ENCODE data around the gene SYT8.
"Not testable (repeated sequence)": the region's sequence is repeated elsewhere in the genome, so short reads cannot be mapped to it uniquely, and the experiment has no call there.

Gene SYT8

DNA sequence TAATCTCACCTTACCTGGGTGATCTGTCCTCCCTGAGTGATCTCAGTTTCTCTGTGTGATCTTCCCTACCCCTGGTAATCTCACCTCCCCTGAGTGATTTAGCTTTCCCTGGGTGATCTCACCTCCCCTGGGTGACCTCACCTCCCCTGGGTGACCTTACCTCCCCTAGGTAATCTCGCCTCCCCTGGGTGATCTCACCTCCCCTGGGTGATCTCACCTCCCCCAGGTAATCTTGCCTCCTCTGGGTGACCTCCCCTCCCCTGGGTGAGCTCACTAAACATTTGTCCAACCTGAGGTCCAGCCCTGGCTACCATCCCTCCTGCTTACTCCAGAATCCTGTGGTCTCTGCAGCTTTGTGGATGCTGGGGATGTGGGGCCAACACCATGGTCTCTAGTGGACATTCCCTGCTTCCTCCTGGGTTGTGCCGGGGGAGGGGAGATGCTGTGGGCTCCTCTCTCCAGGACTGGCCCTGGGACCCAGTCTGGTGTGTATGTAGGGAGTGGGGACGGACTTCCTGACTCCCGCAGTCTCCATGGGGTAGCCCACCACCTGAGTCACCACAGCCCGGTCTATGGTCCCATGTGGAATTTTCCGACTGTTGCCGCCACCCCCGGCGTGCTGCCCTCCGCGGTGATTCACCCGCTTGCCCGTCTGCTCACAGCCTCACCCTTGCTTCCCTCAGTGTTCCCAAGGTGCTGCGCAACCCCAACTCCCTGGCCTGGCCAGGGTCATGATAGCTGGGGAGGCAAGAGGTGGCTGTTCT lies 28.0 kb downstream of the SYT8 start:
- DNase-seq = no peak

DNA sequence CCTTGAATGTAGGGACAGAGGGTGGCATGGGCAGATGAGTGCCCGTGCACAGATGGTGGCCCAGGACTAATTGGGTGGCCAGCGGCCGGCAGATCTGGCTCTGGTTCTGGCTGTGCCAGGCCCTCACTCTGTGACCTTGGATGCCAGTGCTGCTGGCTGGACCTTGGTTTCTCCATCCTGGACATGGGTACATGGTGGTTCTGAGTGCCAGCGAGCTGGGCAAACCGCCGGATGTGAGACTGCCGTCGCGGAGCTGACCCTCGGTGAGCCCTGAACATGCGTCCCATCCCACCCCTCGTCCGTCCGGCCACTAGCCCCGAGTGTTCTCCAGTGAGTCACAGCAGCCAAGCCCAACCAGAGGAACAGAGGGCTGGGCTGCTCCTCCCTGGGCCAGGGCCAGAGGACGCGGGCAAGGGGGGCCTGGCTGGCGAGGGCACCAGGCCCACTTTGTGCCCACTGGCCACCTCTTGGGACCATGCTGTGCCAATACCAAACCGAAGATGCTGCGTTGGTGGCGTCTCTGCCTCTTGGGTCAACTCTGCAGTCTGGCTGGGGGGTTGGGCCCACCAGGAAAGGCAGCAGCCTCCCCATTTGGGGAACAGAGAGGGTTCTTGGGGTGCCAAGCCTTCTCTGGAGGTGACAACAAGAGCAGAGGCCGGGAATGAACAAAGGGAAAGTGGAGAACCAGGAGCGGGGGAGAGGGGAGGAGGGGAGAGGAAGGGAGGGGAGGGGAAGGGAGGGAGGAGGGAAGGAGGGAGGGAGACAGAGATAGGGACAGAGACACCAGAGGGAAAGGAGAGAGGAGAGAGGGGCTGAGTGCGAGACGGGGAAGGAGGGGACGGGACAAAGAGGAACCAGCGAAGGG lies 28.8 kb downstream of the SYT8 start:
- DNase-seq = no peak

DNA sequence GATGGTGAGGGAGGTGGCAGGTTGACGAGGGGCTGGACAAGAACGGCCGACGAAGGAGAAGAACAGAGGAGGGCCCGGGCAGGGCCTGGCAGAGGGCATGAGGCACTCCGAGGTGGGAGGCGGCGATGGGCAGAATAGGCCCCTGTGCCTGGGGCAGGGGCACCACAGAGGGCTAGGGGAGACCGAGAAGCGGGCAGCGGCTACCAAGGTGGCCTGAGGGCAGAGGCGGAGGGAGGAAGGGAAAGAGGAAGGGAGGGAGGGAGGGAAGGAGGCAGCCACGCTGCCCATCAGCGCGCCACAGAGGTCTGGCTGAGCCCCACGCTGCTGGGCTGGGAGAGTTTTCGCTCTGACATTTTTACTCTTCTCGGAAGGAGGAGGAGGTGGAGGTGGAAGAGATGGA lies 29.4 kb downstream of the SYT8 start:
- DNase-seq = no peak

DNA sequence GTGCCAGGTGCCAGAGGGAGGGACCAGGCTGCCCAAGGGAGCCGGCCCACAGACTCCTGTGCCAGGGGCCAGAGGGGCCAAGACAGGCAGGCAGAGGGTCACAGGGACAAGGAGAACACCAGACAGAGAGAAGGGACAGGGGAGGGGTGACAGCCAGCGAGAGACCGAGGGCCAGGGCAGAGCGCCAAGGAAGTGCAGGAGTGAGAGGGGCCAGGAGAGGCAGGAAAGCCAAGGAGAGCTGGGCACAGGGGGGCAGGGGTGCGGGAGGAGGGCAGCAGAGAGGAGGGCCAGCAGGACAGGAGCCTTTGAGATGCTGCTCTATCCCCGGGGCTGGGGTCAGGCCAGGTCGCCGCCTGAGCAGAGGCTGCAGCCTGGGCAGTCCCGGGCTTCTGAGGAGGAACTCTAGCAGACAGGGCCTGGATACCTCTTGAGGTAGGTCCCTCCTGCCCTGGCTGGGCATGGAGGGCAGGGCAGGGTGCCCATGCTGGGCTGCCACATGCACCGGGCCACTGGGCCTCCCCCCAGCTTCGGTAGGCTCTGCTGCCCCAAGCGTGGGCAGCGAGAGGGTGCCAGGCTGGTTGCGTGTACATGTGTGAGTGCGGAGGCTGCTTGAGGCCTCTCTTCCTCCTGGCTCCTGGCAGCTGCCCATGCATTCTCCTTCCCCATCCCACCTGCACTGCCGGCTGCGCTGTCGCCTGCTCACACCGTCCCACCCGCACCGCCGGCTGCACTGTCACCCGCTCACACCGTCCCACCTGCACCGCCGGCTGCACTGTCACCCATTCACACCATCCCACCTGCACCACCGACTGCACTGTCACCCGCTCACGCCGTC lies 30.3 kb downstream of the SYT8 start:
- DNase-seq = no peak

DNA sequence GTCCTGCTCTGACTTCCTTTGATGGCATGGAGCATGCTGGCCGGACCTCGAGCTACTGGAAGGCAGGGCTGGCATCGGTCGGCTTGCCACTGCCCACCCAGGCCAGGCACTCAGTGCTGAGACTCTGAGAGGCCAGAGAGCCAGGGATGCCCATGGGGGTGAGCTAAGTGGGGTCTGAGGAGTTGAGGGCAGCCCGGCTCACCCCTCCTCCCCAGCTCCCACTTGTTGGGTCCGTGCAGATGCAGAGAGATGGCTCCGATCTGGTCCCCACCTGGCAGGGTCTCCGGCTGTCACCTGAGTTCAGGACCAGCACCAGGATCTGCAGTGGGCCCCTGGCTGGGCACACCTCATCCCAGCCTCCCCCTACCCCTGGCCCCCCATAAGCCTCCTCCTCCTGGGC lies 31.4 kb downstream of the SYT8 start:
- no peak for DNase-seq

DNA sequence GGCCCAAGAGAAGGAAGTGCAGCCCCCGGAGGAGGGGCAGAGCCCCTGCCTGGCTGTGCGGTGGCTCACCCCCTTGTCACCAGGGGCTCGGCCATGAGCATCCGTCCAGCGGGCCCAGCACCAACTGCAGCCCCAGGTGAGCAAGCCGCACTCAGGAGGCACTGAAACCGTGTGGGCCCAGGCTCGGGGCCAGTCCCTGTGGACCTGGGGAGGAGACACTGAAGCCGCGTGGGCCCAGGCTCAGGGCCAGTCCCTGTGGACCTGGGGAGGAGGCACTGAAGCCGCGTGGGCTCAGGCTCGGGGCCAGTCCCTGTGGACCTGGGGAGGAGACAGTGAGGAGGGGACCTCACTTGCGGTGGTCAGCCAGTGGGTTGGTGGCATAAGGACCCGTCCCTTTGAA lies 32.0 kb downstream of the SYT8 start:
- DNase-seq = no peak

DNA sequence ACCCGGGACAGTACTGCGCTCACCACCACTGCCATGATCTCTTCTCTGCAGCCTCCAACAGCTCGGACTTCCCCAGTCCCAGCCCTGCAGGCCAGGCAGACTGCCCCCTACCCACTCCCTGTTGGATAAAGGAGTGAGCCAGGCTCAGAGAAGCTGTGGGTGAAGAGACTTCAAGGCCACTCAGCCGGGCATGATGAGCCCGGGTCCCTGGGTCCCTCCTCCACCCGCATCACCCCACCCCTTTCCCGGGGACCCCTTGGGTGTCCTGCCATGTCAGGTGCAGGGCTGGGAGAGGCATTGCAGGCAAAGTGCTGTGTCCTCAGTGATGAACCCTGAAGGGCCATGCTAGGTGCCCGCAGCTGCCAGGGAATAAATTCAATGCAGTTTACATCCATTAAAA lies 32.6 kb downstream of the SYT8 start:
- DNase-seq = no peak

DNA sequence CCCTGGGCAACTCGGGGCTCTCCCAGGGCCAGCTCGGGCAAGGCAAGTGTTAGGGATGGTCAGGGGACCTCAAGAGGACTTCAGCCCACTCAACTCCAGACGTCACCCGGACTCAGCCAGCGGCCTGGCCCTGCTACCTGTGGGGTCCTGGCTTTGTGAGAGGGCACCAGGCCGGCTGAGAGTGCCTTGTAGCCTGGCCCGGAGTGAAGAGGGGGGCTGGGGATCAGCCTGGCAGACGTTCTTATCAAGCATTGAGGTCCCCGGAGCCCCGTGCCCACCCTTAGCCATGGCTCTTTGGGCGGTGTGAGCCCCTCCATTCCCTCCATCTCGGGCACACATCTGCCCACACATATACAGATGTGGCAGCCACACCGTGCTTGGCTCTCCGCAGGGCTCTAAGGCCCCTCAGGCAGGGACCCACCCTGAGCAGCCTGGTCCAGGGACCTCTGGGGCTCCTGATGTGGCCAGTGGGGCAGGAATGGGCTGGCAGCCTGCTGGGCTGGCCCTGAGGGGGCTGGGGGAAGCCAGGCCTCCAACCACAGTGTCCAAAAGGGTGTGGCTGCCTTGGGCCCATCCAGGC lies 33.4 kb downstream of the SYT8 start:
- no peak for DNase-seq

DNA sequence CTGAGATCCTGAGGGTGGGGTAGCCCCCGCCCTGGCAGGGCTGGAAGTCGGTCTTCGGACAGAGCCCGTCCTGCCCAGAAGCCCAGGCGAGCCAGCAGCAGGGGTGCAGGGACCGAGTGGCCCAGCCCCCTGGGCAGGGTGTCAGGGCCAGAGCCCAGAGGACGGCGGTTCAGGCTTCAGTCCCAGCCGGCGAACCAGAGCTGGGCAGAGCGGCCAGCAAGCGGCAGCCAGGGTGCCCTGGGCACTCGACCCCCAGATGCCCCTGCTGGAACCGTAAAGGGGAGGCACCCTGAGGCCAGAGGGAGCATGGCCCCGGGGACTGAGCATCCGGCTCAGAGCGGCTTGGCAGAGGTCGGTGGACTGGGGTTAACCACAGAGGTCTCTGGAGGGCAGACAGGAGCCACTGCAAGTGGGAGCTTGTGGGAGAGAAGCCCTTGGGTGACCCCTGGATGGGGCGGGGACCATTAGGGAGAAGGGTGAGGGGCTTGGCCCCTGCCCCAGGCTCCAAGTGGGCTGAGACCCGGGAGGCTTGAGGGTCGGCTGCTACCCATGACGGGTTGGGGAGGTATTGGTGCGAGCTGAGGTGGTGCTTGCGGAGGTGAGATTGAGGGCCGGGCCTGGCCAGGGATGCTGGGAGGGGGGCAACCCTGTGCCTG lies 34.0 kb downstream of the SYT8 start:
- no peak for DNase-seq

DNA sequence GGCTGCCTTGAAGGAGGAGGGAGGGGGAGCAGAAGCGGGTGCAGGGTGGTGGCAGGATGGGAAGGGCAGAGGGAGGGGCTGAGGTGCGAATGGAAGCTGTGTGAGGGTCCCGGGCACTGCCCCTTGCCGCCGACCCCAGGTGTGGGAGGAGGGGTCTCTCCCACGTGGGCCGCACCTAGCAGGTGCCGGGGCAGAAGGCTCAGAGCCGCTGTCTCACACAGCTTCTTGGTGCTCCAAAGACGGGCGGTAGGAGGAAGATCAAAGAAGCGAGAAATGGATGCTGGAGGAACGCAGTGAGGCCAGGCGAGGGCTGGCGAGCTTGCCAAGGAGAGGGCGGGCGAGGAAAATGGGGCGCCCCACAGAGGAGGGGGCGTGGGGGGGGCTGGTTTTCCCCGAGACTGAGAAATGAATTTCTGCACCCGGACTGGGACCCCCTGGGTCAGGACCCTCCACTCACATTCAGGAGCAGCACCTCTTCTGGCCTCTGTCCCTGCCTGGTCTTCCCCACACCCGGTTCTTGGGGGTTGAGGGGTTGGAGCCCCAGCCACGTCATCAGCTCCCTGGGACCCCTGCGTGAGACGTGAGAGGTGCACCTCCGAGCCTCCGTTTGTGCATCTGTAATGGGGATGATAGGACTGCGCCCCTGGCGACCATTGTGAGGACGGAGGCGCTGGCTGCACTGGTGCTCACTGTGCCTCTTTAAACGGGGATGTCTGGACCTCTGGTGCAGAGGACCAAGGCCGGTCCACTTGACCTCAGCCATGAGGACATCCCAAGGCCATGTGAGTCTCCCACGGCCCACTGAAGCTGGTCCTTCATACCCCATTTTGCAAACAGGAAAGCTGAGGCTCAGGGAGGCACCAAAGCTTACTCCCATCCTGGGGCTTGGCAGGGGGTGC lies 34.9 kb downstream of the SYT8 start:
- no peak for DNase-seq

DNA sequence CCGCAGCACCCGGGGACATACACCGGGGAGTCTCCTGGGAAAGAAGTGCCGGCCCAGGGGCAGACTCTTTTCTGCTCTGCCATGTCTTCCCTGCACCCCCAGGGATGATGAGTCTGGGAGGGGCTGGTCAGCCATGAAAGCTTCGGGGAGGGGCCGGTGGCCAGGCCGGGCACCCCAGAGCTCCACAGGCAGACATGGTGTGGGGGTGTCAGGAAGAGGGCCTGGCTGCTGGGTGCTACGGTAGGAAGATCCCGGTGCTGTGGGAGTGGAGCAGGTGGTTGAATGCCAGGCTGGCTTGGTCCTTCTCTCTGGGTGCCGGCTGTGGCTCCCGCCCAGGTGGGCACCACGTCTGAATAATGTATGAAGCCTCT lies 35.5 kb downstream of the SYT8 start:
- DNase-seq = no peak

DNA sequence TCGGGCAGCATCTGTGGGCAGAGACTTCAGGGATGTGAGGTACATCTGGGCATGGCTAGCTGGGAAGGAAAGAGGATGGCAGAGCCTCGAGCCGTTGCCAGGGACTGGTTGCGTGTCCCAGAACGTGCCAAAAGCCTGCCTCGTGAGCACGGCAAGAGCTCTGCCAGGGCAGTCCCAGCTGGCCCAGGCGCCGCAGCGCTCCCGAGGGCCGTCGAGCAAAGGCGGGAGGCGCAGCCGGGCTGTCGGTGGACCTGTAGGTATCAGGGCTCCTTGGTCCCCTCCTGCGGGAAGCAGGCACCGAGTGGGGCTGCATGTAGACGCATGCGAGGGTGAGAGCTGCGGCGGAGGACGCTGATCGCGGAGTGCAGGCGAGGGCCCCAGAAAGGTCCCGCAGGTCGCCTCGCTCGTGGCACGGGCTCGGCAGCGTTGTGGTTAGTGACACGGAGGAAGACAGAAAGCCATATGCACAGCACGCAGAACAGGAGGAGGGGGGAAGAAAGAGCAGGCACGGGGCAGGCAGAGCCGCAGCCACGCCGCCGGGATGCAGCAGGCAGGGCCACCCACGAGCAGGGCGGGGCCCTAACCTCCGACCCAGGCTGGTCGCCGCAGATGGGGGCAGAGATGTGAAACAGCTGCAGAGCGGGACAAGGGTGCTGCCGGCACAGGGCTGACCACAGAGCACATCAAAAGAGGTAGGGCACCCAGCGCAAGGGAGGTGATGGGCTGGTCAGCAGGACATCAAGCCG lies 36.1 kb downstream of the SYT8 start:
- no peak for DNase-seq

DNA sequence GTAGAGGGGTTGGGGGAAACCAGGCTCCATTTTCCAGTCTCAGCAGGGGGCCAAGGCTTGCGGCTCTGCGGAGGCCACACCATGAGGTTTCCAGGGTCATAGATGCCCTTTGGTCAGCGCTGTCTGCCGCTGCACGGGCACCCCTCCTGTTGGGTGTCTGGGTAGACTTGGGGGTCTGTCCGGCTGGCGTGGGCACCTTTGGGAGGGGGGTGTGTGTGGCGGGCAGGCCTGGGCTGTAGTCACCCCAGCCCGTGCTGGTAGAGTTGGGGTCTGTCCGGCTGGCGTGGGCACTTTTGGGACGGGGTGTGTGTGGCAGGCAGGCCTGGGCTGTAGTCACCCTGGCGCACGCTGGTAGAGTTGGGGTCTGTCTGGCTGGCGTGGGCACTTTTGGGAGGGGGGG lies 36.7 kb downstream of the SYT8 start:
- DNase-seq = no peak

DNA sequence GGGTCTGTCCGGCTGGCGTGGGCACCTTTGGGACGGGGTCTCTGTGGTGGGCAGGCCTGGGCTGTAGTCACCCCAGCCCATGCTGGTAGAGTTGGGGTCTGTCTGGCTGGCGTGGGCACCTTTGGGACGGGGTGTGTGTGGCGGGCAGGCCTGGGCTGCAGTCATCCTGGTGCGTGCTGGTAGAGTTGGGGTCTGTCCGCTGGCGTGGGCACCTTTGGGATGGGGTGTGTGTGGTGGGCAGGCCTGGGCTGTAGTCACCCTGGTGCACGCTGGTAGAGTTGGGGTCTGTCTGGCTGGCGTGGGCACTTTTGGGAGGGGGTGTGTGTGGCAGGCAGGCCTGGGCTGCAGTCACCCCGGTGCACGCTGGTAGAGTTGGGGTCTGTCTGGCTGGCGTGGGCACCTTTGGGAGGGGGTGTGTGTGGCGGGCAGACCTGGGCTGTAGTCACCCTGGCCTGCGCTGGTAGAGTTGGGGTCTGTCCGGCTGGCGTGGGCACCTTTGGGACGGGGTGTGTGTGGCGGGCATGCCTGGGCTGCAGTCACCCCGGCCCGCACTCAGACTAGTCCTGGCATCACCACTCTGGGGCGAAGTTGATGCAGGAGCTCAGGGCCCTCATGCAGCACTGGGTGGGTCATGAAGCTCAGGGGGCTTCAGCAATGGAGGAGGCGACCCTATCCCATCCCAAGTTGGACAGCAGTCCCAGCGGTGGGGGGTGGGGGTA lies 37.6 kb downstream of the SYT8 start:
- no peak for DNase-seq

DNA sequence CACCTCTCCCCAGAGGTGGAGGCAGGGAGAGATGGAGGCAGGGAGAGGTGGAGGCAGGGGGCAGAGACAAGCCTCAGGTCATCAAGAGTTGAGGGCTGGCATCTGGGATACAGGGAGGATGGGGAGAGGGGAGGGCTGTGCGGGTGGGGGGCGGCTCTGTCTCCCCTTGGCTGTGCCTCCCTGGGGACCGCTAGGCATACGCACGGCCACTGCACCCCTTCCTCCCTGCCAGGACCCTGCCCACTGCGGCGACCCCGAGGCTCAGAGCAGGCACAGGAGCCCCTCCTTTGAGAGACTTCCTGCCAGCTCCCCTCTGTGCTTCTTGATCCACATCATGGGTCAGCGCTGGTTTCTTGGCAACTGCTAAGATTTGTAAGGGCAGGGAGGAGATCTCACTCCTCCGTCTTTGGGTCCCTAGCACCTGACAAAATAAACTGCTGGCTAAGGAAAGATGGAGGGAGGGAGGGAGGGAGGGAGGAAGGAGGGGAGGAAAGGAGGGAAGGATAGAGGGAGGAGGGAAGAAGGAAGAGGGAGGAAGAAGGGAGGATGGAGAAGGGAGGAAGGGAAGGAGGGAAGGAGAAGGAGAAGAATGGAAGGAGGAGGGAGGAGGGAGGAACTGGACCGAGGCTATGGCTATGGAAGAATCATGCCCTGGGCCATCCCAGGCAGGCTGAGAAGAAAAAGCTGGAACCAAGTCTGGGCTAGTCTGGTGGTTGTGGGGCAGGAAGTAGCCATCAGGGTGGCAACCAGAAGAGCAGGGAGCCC lies 38.4 kb downstream of the SYT8 start:
- no peak for DNase-seq

DNA sequence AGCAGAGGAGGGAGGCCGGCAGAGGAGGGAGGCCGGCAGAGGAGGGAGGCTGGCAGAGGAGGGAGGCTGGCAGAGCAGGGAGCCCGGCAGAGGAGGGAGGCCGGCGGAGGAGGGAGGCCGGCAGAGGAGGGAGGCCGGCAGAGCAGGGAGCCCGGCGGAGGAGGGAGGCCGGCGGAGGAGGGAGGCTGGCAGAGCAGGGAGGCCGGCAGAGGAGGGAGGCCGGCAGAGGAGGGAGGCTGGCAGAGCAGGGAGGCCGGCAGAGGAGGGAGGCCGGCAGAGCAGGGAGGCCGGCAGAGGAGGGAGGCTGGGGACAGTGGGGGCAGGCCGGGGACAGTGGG lies 39.0 kb downstream of the SYT8 start:
- DNase-seq = not testable (repeated sequence)

DNA sequence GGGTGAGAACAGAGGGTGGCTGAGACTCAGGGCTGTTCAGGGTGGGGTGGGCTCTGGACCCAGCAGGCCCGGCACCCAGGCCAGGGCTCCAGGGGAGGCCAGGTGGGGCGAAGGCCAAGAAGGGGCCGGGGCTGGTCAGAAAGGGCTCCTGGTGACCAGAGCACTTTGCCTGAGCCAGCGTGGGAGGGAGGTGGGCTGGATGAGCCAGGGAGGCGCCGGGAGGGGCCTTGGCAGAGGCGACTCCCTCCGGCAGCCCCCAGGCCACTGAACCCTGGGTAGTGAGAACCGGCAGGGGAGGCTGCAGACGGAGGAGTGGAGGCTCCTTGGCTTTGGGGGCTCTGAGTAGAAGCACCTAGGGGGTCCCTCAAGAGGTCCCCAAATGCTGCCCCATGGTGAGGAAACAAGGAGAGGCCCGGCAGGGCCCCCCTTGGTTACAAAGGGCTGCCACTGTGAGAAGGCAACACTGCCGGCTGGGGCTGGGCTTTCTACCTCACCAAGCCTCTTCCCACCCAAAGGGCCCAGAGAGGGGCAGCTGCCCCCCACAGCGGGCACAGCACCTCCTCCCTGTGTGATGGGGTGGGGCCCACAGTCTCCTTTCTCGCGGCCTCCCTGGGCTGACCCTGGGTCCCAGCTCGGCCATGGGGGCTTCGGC lies 39.8 kb downstream of the SYT8 start:
- not testable (repeated sequence) for DNase-seq

DNA sequence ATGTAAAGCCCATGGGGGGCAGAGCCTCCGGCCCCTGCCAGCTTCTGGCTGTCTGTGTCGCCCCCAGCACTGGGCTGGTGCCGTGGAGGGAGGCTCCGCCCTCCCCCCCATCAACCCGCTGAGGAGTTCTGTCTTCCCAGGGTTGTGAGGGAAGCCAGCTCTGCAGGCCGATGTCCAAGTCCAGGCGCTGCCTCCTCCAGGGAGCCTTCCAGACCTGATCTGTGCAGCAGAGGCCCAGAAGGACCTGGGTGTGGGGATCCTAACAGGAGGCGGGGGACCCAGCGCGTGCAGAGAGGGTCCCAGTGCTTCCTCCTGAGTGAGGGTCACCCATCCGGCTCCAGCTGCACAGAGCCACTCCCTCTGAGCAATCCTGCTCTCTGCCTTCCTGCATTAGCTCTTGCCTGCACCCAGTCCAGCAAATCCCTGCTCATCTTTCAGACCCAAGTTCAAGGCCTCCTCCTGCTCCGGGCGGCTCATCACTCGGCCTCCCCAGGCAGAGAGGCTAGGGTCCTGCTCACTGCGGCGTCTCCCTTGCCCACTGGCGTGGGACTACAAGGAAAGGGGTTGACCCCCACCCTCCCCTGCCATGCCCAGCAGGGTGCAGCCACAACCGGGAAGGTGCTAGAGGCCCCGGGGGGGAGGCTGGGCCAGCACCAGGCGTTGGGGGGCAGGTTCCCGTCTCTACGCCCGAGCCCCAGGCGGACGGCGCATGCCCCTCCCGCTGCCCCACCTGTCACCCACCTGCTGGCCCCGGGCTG lies 40.5 kb downstream of the SYT8 start:
- DNase-seq = no peak

Data from RPMI8226 (cell line).